ENCODE measurements around the gene MLXIP. TPM values are rescaled to one million over a fixed set of nuclear protein-coding genes. Genes with fewer than 3 reads are reported as not detected.
A peak's percentile ranks its signal among the peaks of the same experiment; 100 is the strongest.

The MLXIP gene
- total and polyA plus RNA-seq, 2 of the 4 experiments (the other 2 are of a cell fraction) = 2.7 to 10.8 TPM

DNA sequence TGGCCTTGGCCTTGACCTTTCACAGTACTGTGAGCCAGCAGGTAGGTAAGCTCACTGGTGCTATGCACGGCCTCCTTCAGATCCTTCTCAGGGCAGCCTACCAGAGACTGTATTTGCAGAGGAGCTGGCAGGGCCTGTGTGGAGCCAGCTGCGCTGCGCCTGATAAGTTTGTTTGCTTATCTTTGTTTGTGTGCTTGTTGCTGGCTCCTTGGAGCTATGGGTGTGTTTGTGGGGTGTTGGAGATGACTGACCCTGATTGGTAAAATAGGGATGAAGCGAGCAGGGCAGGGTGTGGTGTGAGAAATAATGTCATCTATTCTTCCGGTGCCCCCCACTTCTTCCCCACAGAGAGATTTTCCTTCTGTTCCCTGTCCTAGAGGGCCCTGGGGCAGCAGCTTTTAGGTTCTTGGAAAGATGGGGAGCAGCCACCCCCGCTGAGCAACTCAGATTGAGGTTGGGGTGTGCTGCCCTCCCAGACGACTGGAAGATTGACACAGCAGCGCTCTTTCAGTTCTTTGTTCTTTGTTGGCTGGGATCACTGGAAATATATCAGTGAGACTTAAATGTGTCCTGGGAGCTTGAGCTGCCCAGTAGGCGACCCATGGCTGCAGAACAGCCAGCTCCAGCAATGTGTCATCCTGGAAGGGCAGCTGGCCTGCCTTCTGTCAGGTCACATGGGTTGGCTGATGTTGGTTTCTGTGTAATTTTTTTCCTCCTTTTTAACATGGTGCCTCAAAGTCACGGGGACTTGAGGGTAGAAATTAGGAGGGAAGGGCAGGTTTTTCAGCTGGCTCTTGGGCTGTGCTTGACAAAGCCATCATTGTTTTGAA is 19.6 kb downstream of the MLXIP start:
- POLR2A ChIA-PET (ENCODE audit: unreplicated experiment) = interaction anchor here (0.8 kb wide), 1 partner anchor 46 kb away, joined by 3 read pairs; no protein-coding TSS in a partner anchor
- Histone ChIP-seq H2BK20ac (ENCODE audit: low read depth, low read length) (peak overlapping the region; percentile 22), H4K8ac (ENCODE audit: low read depth in 2 of 2, low read length in 2 of 2) (peak overlapping the region; percentile 14 to 67; a peak in 2 of 4 replicates), H4K91ac (ENCODE audit: insufficient read depth, low read depth, low read length) (peak overlapping the region; percentile 52; the same call in 1 of the 2 replicates), H2BK120ac (ENCODE audit: low read depth, low read length) (peak overlapping the region; percentile 63), H2AK9ac (replicated peaks; ENCODE audit: low read depth, low read length, poor library complexity) (peak overlapping the region; percentile 60), H3K79me1 (ENCODE audit: low read depth in 1 of 2, low read length in 2 of 2) (peaks cover 47 to 80% of the 10 kb centered on the region in 2 experiments), H3K23ac (ENCODE audit: low read depth, low read length) (peak overlapping the region; percentile 17; the same call in 1 of the 2 replicates), H3K36me3 (ENCODE audit: control insufficient read depth, insufficient read depth, low read length) (no peaks in the 10 kb centered on the region), H3K4ac (ENCODE audit: low read depth, low read length) (peak overlapping the region; percentile 31), H3K4me1 (ENCODE audit: control insufficient read depth, insufficient read depth, low read length) (peaks cover 36% of the 10 kb centered on the region), H2AK5ac (ENCODE audit: low read depth, low read length) (peak overlapping the region; percentile 88; the same call in 1 of the 2 replicates), H3K18ac (ENCODE audit: low read depth, low read length) (peak overlapping the region; percentile 17; the same call in 1 of the 2 replicates), H3K9me1 (ENCODE audit: insufficient read depth, low read length) (peaks cover 44% of the 10 kb centered on the region), H3K9me3 (ENCODE audit: control insufficient read depth, insufficient read depth, low read length) (no peaks in the 10 kb centered on the region), H3K9ac (ENCODE audit: low read depth, low read length) (no peak overlapping the region; the same call in 1 of the 2 replicates), H3K27ac (ENCODE audit: insufficient read depth, low read length) (peak overlapping the region; percentile 18; the same call in 1 of the 2 replicates), H3K27me3 (ENCODE audit: control insufficient read depth, insufficient read depth, low read length) (no peaks in the 10 kb centered on the region), H2BK5ac (ENCODE audit: low read depth, low read length, poor library complexity, severe bottlenecking) (peak overlapping the region; percentile 28), H4K20me1 (ENCODE audit: insufficient read depth, low read length) (peaks cover 64% of the 10 kb centered on the region), H3K4me3 (ENCODE audit: insufficient read depth, low read depth, low read length) (no peak overlapping the region), H4K5ac (ENCODE audit: low read depth, low read length) (0 out of 2 replicates have a peak overlapping the region, but pooled peaks have one; percentile 4), H2AFZ (replicated peaks; ENCODE audit: low read length, poor library complexity) (peak overlapping the region; percentile 74), H2BK15ac (ENCODE audit: low read depth, low read length) (peak overlapping the region; percentile 26; the same call in 1 of the 3 replicates), H3K4me2 (ENCODE audit: low read depth, low read length) (peak overlapping the region; percentile 47), H3K14ac (replicated peaks; ENCODE audit: low read depth, low read length) (peak overlapping the region; percentile 56), H3K56ac (ENCODE audit: extremely low read depth, insufficient read depth, low read length) (no peak overlapping the region)
- no TSS peak for BruUV-seq (replicated peaks)
- dilution Hi-C loops (cut with HindIII; ENCODE audit: low sequenced_read_pairs, unreplicated experiment) (no loop called here), in situ Hi-C loops (cut with MboI; ENCODE audit: low sequenced_read_pairs) (no loop called here), intact Hi-C loops (cut with micrococcal nuclease) (loop anchor here (2.0 kb wide), 1 partner anchor 35 kb away; no protein-coding TSS in a partner anchor)
- DNase-seq (peak; percentile 70), ATAC-seq (ENCODE audit: low read depth) (peak; percentile 65)
- CTCF ChIA-PET = no interaction called here
- TF ChIP-seq FOS (IDR thresholded peaks at IDR 0.05; ENCODE audit: low read depth, low read length) = no peak
- TF ChIP-seq, protein P1, sequence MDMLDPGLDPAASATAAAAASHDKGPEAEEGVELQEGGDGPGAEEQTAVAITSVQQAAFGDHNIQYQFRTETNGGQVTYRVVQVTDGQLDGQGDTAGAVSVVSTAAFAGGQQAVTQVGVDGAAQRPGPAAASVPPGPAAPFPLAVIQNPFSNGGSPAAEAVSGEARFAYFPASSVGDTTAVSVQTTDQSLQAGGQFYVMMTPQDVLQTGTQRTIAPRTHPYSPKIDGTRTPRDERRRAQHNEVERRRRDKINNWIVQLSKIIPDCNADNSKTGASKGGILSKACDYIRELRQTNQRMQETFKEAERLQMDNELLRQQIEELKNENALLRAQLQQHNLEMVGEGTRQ (IDR thresholded peaks at IDR 0.05; ENCODE audit: low read depth, low read length) = peak; percentile 87
- TF ChIP-seq, protein P2, sequence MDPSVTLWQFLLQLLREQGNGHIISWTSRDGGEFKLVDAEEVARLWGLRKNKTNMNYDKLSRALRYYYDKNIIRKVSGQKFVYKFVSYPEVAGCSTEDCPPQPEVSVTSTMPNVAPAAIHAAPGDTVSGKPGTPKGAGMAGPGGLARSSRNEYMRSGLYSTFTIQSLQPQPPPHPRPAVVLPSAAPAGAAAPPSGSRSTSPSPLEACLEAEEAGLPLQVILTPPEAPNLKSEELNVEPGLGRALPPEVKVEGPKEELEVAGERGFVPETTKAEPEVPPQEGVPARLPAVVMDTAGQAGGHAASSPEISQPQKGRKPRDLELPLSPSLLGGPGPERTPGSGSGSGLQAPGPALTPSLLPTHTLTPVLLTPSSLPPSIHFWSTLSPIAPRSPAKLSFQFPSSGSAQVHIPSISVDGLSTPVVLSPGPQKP (IDR thresholded peaks at IDR 0.05; ENCODE audit: borderline replicate concordance, low read depth, low read length) = no peak
- no peak for TF ChIP-seq RFX5 (IDR thresholded peaks at IDR 0.05; ENCODE audit: low read depth, low read length)
- WGBS, 2 experiments (ENCODE audit: extremely low coverage in 2 of 2, insufficient read length in 1 of 2) = no CpG with 5 or more reads among the region's 10 CpGs

Measured in IMR-90 (cell line).